ENCODE data around the gene ELFN1. TPM values are rescaled to one million over a fixed set of nuclear protein-coding genes. Genes with fewer than 3 reads are reported as not detected.
A peak's percentile ranks its signal among the peaks of the same experiment; 100 is the strongest.

Gene ELFN1
- total and polyA plus RNA-seq, 5 donors = 9.1 to 13.7 (median 12.4) TPM

- intact Hi-C loops (cut with DNase I) = no loop called here
- no peak overlapping the region for H3K27ac ChIP-seq (ENCODE audit: low read length)
- H3K9me3 ChIP-seq (ENCODE audit: control insufficient read depth, low read length) = no peaks in the 10 kb centered on the region
- WGBS = 80% methylated on average over 13 of the region's 13 CpGs
- no peaks in the 10 kb centered on the region for H3K4me1 ChIP-seq (ENCODE audit: control insufficient read depth, insufficient read depth, low read length)
- H3K4me3 ChIP-seq (ENCODE audit: low read length) = no peak overlapping the region
- peak in 2 of 3 donors; percentile 4 to 38 for DNase-seq
- no peak for ATAC-seq
- no peaks in the 10 kb centered on the region for H3K27me3 ChIP-seq (ENCODE audit: control insufficient read depth, insufficient read depth)
Measured at GRCh38 chr7:1671594-1672451, 1.7 kb downstream of the ELFN1 start.

- no peak overlapping the region for H3K4me3 ChIP-seq (ENCODE audit: low read length)
- no peaks in the 10 kb centered on the region for H3K4me1 ChIP-seq (ENCODE audit: control insufficient read depth, insufficient read depth, low read length)
- no peaks in the 10 kb centered on the region for H3K9me3 ChIP-seq (ENCODE audit: control insufficient read depth, low read length)
- ATAC-seq (no peak), DNase-seq (peak in 1 of 3 donors; percentile 32)
- 79% methylated on average over 23 of the region's 23 CpGs for WGBS
- intact Hi-C loops (cut with DNase I) = no loop called here
- H3K27me3 ChIP-seq (ENCODE audit: control insufficient read depth, insufficient read depth) = no peaks in the 10 kb centered on the region
- no peak overlapping the region for H3K27ac ChIP-seq (ENCODE audit: low read length)
Measured at GRCh38 chr7:1672851-1673486, 2.9 kb downstream of the ELFN1 start.

GRCh38 chr7:1673581-1674118 is 3.6 kb downstream of the ELFN1 start:
- no peaks in the 10 kb centered on the region for H3K9me3 ChIP-seq (ENCODE audit: control insufficient read depth, low read length)
- no peak overlapping the region for H3K4me3 ChIP-seq (ENCODE audit: low read length)
- no peaks in the 10 kb centered on the region for H3K27me3 ChIP-seq (ENCODE audit: control insufficient read depth, insufficient read depth)
- ATAC-seq (no peak), DNase-seq (peak in 2 of 3 donors; percentile 5 to 45)
- WGBS = 94% methylated on average over 14 of the region's 14 CpGs
- no peak overlapping the region for H3K27ac ChIP-seq (ENCODE audit: low read length)
- intact Hi-C loops (cut with DNase I) = no loop called here
- no peaks in the 10 kb centered on the region for H3K4me1 ChIP-seq (ENCODE audit: control insufficient read depth, insufficient read depth, low read length)

- DNase-seq (peak in 2 of 3 donors; percentile 4 to 27), ATAC-seq (no peak)
- H3K4me3 ChIP-seq (ENCODE audit: low read length) = no peak overlapping the region
- H3K4me1 ChIP-seq (ENCODE audit: control insufficient read depth, insufficient read depth, low read length) = no peaks in the 10 kb centered on the region
- 78% methylated on average over 21 of the region's 21 CpGs for WGBS
- H3K9me3 ChIP-seq (ENCODE audit: control insufficient read depth, low read length) = no peaks in the 10 kb centered on the region
- intact Hi-C loops (cut with DNase I) = no loop called here
- no peak overlapping the region for H3K27ac ChIP-seq (ENCODE audit: low read length)
- H3K27me3 ChIP-seq (ENCODE audit: control insufficient read depth, insufficient read depth) = no peaks in the 10 kb centered on the region
Measured at GRCh38 chr7:1674161-1675035, 4.3 kb downstream of the ELFN1 start.

GRCh38 chr7:1675036-1675671 is 5.1 kb downstream of the ELFN1 start:
- peak in 2 of 3 donors; percentile 15 to 41 for DNase-seq
- Histone ChIP-seq H3K4me3 (ENCODE audit: low read length) (no peak overlapping the region), H3K27me3 (ENCODE audit: control insufficient read depth, insufficient read depth) (no peaks in the 10 kb centered on the region), H3K4me1 (ENCODE audit: control insufficient read depth, insufficient read depth, low read length) (no peaks in the 10 kb centered on the region), H3K9me3 (ENCODE audit: control insufficient read depth, low read length) (no peaks in the 10 kb centered on the region), H3K27ac (ENCODE audit: low read length) (no peak overlapping the region)
- no peak for ATAC-seq
- WGBS = 66% methylated on average over 29 of the region's 29 CpGs
- intact Hi-C loops (cut with DNase I) = no loop called here

- peak in 2 of 3 donors; percentile 15 to 46 for DNase-seq
- Histone ChIP-seq H3K9me3 (ENCODE audit: control insufficient read depth, low read length) (no peaks in the 10 kb centered on the region), H3K4me3 (ENCODE audit: low read length) (no peak overlapping the region), H3K27ac (ENCODE audit: low read length) (no peak overlapping the region), H3K27me3 (ENCODE audit: control insufficient read depth, insufficient read depth) (no peaks in the 10 kb centered on the region), H3K4me1 (ENCODE audit: control insufficient read depth, insufficient read depth, low read length) (no peaks in the 10 kb centered on the region)
- 59% methylated on average over 30 of the region's 30 CpGs for WGBS
- intact Hi-C loops (cut with DNase I) = no loop called here
- ATAC-seq = peak in 1 of 2 donors; percentile 10
Measured at GRCh38 chr7:1675673-1676549, 5.8 kb downstream of the ELFN1 start.

- intact Hi-C loops (cut with DNase I) = no loop called here
- no peak for ATAC-seq
- H3K9me3 ChIP-seq (ENCODE audit: control insufficient read depth, low read length) = no peaks in the 10 kb centered on the region
- no peak overlapping the region for H3K27ac ChIP-seq (ENCODE audit: low read length)
- no peaks in the 10 kb centered on the region for H3K27me3 ChIP-seq (ENCODE audit: control insufficient read depth, insufficient read depth)
- no peaks in the 10 kb centered on the region for H3K4me1 ChIP-seq (ENCODE audit: control insufficient read depth, insufficient read depth, low read length)
- DNase-seq = peak in 2 of 3 donors; percentile 4 to 7
- 78% methylated on average over 23 of the region's 23 CpGs for WGBS
- H3K4me3 ChIP-seq (ENCODE audit: low read length) = no peak overlapping the region
Measured at GRCh38 chr7:1676550-1677078, 6.5 kb downstream of the ELFN1 start.

- DNase-seq (peak in 1 of 3 donors; percentile 3), ATAC-seq (no peak)
- Histone ChIP-seq H3K9me3 (ENCODE audit: control insufficient read depth, low read length) (no peaks in the 10 kb centered on the region), H3K27me3 (ENCODE audit: control insufficient read depth, insufficient read depth) (no peaks in the 10 kb centered on the region), H3K4me1 (ENCODE audit: control insufficient read depth, insufficient read depth, low read length) (no peaks in the 10 kb centered on the region), H3K27ac (ENCODE audit: low read length) (no peak overlapping the region), H3K4me3 (ENCODE audit: low read length) (no peak overlapping the region)
- 77% methylated on average over 25 of the region's 25 CpGs for WGBS
- intact Hi-C loops (cut with DNase I) = no loop called here
Measured at GRCh38 chr7:1677206-1678080, 7.4 kb downstream of the ELFN1 start.

- ATAC-seq (no peak), DNase-seq (peak in 2 of 3 donors; percentile 4 to 40)
- Histone ChIP-seq H3K27me3 (ENCODE audit: control insufficient read depth, insufficient read depth) (no peaks in the 10 kb centered on the region), H3K27ac (ENCODE audit: low read length) (no peak overlapping the region), H3K4me1 (ENCODE audit: control insufficient read depth, insufficient read depth, low read length) (no peaks in the 10 kb centered on the region), H3K4me3 (ENCODE audit: low read length) (no peak overlapping the region), H3K9me3 (ENCODE audit: control insufficient read depth, low read length) (no peaks in the 10 kb centered on the region)
- intact Hi-C loops (cut with DNase I) = no loop called here
- 91% methylated on average over 13 of the region's 13 CpGs for WGBS
Measured at GRCh38 chr7:1678081-1678543, 8.0 kb downstream of the ELFN1 start.
